NCI-H345 (cell line): ENCODE data around the gene TTLL7.

ENCODE experiments used
- DNase-seq: peaks from one replicate; lab custom pipeline; 2025; lab: John Stamatoyannopoulos, UW

The TTLL7 gene

GRCh38 chr1:83816836-83817235, 182.1 kb downstream of the TTLL7 start:
- no peak for DNase-seq

- DNase-seq = no peak
Measured at GRCh38 chr1:83815330-83815729, 183.6 kb downstream of the TTLL7 start.
